SK-N-SH (cell line): ENCODE measurements around the gene EDRF1. TPM values are rescaled to one million over a fixed set of nuclear protein-coding genes. Genes with fewer than 3 reads are reported as not detected.

ENCODE experiments used
- CTCF ChIA-PET: fragments of 300-600, 350-600 bp; formaldehyde crosslinking; extraction: SDS; loops from one replicate; lab custom pipeline; 2021; lab: Yijun Ruan, JAX
- POLR2A ChIA-PET: fragments of 350-600 bp; sonication (Branson Sonifier 250); formaldehyde crosslinking; extraction: SDS; loops from one replicate; lab custom pipeline; 2020; ENCODE audit warnings: antibody characterized with exemption, inconsistent platforms; lab: Yijun Ruan, JAX
- DNase-seq: peaks from one replicate; pipeline ENCODE4 v3.0.0; 2012
- H2AFZ ChIP-seq: fragments of 200-600 bp; sonication (generic); 2 replicates; pipeline ENCODE4 v1.8.1; 2016; ENCODE audit warnings: antibody characterized with exemption, mild to moderate bottlenecking, low read depth
- H3F3A ChIP-seq: fragments of 200-600 bp; sonication (generic); replicated peaks from 2 replicates; pipeline ENCODE3; 2016; ENCODE audit warnings: antibody characterized with exemption, mild to moderate bottlenecking; ENCODE audit not compliant: insufficient read depth
- H3K27ac ChIP-seq, 2 experiments: fragments of 200-500 bp in 1 of 2; fragments of 200-600 bp in 1 of 2; sonication (Bioruptor generic) in 1 of 2; sonication (generic), shearing (Covaris generic) in 1 of 2; 2 replicates each; pipeline versions ENCODE4 v1.5.1 to v1.6.1; 2014 to 2016; ENCODE audit warnings: low read depth in 2 of 2, inconsistent platforms in 1 of 2, low read length in 1 of 2, mild to moderate bottlenecking in 1 of 2, mixed read lengths in 1 of 2
- H3K27me3 ChIP-seq: fragments of 200-600 bp; sonication (generic), shearing (Covaris generic); 2 replicates; pipeline ENCODE4 v1.6.1; 2016; ENCODE audit warnings: mixed run types; ENCODE audit not compliant: insufficient read depth
- H3K36me3 ChIP-seq, 2 experiments: fragments of 200-500 bp in 1 of 2; fragments of 200-600 bp in 1 of 2; sonication (Bioruptor generic) in 1 of 2; sonication (generic) in 1 of 2; replicated peaks in 1 of 2; 2 replicates each; pipeline versions ENCODE3 to v1.5.1; 2014 to 2016; ENCODE audit warnings: low read length in 1 of 2, mild to moderate bottlenecking in 1 of 2; ENCODE audit not compliant: insufficient read depth in 2 of 2, control insufficient read depth in 1 of 2
- H3K4me1 ChIP-seq, 2 experiments: fragments of 200-500 bp in 1 of 2; fragments of 200-600 bp in 1 of 2; sonication (Bioruptor generic) in 1 of 2; sonication (generic), shearing (Covaris generic) in 1 of 2; 2 replicates each; pipeline versions ENCODE4 v1.5.1 to v1.6.1; 2014 to 2016; ENCODE audit warnings: low read depth in 1 of 2, low read length in 1 of 2, mixed run types in 1 of 2; ENCODE audit not compliant: insufficient read depth in 2 of 2, control insufficient read depth in 1 of 2
- H3K4me2 ChIP-seq: fragments of 200-600 bp; sonication (generic), shearing (Covaris generic); 2 replicates; pipeline ENCODE4 v1.6.1; 2017; ENCODE audit warnings: mixed run types
- H3K4me3 ChIP-seq, 2 experiments: fragments of 200-500 bp in 1 of 2; fragments of 200-600 bp in 1 of 2; sonication (Bioruptor generic) in 1 of 2; sonication (generic), shearing (Covaris generic) in 1 of 2; 2 replicates each; pipeline versions ENCODE4 v1.5.1 to v1.8.1; 2014 to 2016; ENCODE audit warnings: low read depth in 2 of 2, inconsistent platforms in 1 of 2, low read length in 1 of 2, mild to moderate bottlenecking in 1 of 2, mixed read lengths in 1 of 2, moderate library complexity in 1 of 2
- H3K79me2 ChIP-seq: fragments of 200-600 bp; sonication (generic); 2 replicates; pipeline ENCODE4 v1.8.1; 2017; ENCODE audit warnings: mild to moderate bottlenecking; ENCODE audit not compliant: insufficient read depth
- H3K9ac ChIP-seq: fragments of 200-600 bp; sonication (generic); 2 replicates; pipeline ENCODE4 v1.6.1; 2017; ENCODE audit warnings: mixed run types
- H3K9me2 ChIP-seq: fragments of 200-600 bp; sonication (generic); 2 replicates; pipeline ENCODE4 v1.6.1; 2017; ENCODE audit warnings: mixed run types
- H3K9me3 ChIP-seq: fragments of 200-600 bp; sonication (generic); 2 replicates; pipeline ENCODE4 v1.6.1; 2017; ENCODE audit warnings: mixed run types, mild to moderate bottlenecking, moderate library complexity
- H4K20me1 ChIP-seq: fragments of 200-600 bp; sonication (generic); 2 replicates; pipeline ENCODE4 v1.6.1; 2017; ENCODE audit warnings: mild to moderate bottlenecking, mixed run types; ENCODE audit not compliant: insufficient read depth
- EP300 ChIP-seq, 2 experiments: IDR thresholded peaks; 2 replicates each; pipeline versions ENCODE4 v1.4.0 to v1.6.1; 2012; ENCODE audit warnings: borderline replicate concordance in 1 of 2, low read depth in 1 of 2, low read length in 1 of 2
- FOXJ3 ChIP-seq: sonication (generic); formaldehyde crosslinking; IDR thresholded peaks from 2 replicates; pipeline ENCODE4 v1.5.1; 2020; ENCODE audit warnings: mild to moderate bottlenecking, missing genetic modification reagents
- FOXM1 ChIP-seq: IDR thresholded peaks from 2 replicates; pipeline ENCODE4 v1.4.0; 2012; ENCODE audit warnings: low read depth, mild to moderate bottlenecking
- GABPA ChIP-seq: IDR thresholded peaks from 2 replicates; pipeline ENCODE4 v1.4.0; 2012; ENCODE audit warnings: low read depth, mild to moderate bottlenecking
- JUND ChIP-seq: IDR thresholded peaks from 2 replicates; pipeline ENCODE4 v1.4.0; 2012
- MEF2A ChIP-seq: IDR thresholded peaks from 2 replicates; pipeline ENCODE4 v1.4.0; 2012; ENCODE audit warnings: low read depth, borderline replicate concordance
- MXI1 ChIP-seq: IDR thresholded peaks from 2 replicates; pipeline ENCODE4 v1.6.1; 2012; ENCODE audit warnings: mild to moderate bottlenecking, low read depth, low read length, improper control_type of control experiment
- NFIC ChIP-seq: IDR thresholded peaks from 2 replicates; pipeline ENCODE4 v1.4.0; 2012; ENCODE audit warnings: borderline replicate concordance
- NRF1 ChIP-seq: IDR thresholded peaks from 2 replicates; pipeline ENCODE4 v1.6.1; 2012; ENCODE audit warnings: low read depth, mild to moderate bottlenecking, low read length
- POLR2AphosphoS5 ChIP-seq: IDR thresholded peaks from 2 replicates; pipeline ENCODE4 v1.6.1; 2012; ENCODE audit warnings: low read depth, low read length
- RXRA ChIP-seq: IDR thresholded peaks from 2 replicates; pipeline ENCODE4 v1.4.0; 2012; ENCODE audit warnings: low read depth, mild to moderate bottlenecking, borderline replicate concordance
- SIN3A ChIP-seq: IDR thresholded peaks from 2 replicates; pipeline ENCODE4 v1.6.1; 2012; ENCODE audit warnings: low read depth, mild to moderate bottlenecking, low read length, moderate library complexity, borderline replicate concordance
- SMC3 ChIP-seq: IDR thresholded peaks from 2 replicates; pipeline ENCODE4 v1.6.1; 2012; ENCODE audit warnings: low read depth, low read length, improper control_type of control experiment
- TAF1 ChIP-seq: IDR thresholded peaks from 2 replicates; pipeline ENCODE4 v1.6.1; 2012; ENCODE audit warnings: low read depth, mild to moderate bottlenecking, low read length, moderate library complexity, borderline replicate concordance
- TCF12 ChIP-seq: IDR thresholded peaks from 2 replicates; pipeline ENCODE4 v1.4.0; 2012
- WGBS: methylation state at CpG from one replicate; pipeline ENCODE4 v1.1.6; 2017; ENCODE audit warnings: low lambda C conversion rate; 5-methylcytosine and 5-hydroxymethylcytosine counted together
- polyA plus RNA-seq, 3 experiments: library from polyadenylated mRNA; depleted of rRNA; stranded (reverse); fragments of >200 nt; gene quantifications; 2 replicates each; pipeline ENCODE4 v1.2.3, GENCODE V29; 2012
- TF ChIP-seq, protein P1 (sequence below): IDR thresholded peaks from 2 replicates; pipeline ENCODE4 v1.6.1; 2012; ENCODE audit warnings: mild to moderate bottlenecking, low read depth, low read length, moderate library complexity
- TF ChIP-seq, protein P2 (sequence below): IDR thresholded peaks from 2 replicates; pipeline ENCODE4; 2012
- TF ChIP-seq, protein P3 (sequence below): IDR thresholded peaks from 2 replicates; pipeline ENCODE4 v1.4.0; 2012; ENCODE audit warnings: low read depth
- TF ChIP-seq, protein P4 (sequence below): fragments of 200-600 bp; sonication (generic); IDR thresholded peaks from 2 replicates; pipeline ENCODE4 v1.6.1; 2017; ENCODE audit warnings: antibody characterized with exemption, mild to moderate bottlenecking, moderate library complexity
- TF ChIP-seq, protein P5 (sequence below): fragments of 150-350 bp; IDR thresholded peaks from 2 replicates; pipeline ENCODE4 v1.6.1; 2017; ENCODE audit warnings: antibody characterized with exemption, low read length, low read depth, borderline replicate concordance

The EDRF1 gene
- polyA plus RNA-seq, 1 of the 3 experiments (the other 2 are of a cell fraction) = 19.2 TPM

DNA sequence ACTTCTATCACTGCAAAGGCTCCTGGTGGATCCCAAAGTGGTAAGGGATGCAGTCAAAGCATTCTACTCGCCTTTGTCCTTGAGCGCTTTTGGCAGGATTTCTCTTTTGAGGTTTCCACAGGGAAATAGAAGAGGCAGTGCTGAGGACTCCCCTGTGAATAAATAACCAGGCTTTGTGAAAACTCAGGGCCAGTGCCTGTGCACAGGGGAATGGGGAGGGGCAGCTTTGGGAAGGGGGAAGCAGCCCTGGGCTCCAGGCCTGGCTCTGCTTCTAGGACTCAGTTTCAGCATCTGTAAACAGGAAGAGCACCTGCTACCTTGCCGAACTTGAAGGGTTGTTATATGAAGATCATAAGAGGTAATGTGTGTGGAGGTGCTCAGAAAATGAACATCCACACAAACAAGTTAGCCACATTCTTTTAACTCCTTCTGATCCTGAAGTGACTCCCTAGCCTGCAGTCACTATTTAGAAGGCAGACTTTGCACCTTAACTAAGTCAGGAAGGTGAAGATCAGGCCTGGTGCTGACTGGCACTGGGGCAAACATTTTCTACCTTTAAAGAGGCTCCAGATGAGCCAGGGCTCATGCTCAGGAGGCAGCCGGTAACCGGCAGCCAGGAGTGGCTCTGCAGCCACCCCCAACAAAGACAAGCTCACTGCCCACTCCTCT is 78.6 kb downstream of the EDRF1 start (continued):
- TF ChIP-seq, protein P1, sequence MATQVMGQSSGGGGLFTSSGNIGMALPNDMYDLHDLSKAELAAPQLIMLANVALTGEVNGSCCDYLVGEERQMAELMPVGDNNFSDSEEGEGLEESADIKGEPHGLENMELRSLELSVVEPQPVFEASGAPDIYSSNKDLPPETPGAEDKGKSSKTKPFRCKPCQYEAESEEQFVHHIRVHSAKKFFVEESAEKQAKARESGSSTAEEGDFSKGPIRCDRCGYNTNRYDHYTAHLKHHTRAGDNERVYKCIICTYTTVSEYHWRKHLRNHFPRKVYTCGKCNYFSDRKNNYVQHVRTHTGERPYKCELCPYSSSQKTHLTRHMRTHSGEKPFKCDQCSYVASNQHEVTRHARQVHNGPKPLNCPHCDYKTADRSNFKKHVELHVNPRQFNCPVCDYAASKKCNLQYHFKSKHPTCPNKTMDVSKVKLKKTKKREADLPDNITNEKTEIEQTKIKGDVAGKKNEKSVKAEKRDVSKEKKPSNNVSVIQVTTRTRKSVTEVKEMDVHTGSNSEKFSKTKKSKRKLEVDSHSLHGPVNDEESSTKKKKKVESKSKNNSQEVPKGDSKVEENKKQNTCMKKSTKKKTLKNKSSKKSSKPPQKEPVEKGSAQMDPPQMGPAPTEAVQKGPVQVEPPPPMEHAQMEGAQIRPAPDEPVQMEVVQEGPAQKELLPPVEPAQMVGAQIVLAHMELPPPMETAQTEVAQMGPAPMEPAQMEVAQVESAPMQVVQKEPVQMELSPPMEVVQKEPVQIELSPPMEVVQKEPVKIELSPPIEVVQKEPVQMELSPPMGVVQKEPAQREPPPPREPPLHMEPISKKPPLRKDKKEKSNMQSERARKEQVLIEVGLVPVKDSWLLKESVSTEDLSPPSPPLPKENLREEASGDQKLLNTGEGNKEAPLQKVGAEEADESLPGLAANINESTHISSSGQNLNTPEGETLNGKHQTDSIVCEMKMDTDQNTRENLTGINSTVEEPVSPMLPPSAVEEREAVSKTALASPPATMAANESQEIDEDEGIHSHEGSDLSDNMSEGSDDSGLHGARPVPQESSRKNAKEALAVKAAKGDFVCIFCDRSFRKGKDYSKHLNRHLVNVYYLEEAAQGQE = no peak
- no peak for TF ChIP-seq JUND
- no peak for TF ChIP-seq SMC3
- no peak for TF ChIP-seq SIN3A

DNA sequence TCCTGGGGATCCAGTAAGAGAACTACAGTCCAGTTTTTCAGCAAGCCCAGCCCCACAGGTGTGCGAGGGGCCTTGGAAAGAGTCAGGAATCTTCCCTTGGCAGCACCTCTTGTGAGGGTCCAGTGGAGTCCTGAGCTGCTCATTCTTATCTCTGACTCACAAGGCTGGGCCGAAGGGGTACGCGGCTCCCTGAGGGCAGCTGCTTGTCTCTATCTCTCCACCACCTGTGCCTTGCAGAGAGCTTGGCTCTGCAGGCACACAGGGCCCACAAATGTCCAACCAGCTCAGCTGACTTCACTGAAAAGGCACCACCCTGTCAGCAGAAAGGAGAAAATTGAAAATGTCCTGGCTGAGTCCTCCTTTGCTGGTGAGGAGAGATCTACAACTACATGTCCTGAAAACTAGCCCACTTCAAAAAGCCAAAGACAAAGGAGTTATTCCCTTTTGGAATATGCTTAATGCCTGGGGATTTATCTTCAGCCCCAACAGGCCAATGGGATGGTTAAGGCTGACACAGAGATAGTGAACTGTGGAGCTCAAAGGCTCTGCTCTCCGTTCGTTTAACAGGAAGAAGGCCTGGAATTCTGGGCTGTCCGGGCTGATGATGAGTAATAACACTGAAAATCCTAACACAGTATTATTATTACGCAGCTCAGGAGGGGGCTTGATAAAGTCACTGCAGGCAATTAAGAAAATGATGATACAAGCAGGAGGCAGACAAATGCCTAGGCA is 80.1 kb downstream of the EDRF1 start:
- no peak for DNase-seq
- CTCF ChIA-PET = no interaction called here

More for the DNA sequence above, 80.1 kb downstream of the EDRF1 start:
- Histone ChIP-seq H3K27ac (no peak overlapping the region), H2AFZ (no peak overlapping the region), H3K9me2 (no peaks in the 10 kb centered on the region), H4K20me1 (no peaks in the 10 kb centered on the region), H3K27me3 (no peaks in the 10 kb centered on the region), H3K9me3 (no peaks in the 10 kb centered on the region), H3K4me3 (no peak overlapping the region), H3K36me3 (peaks cover 7 to 72% of the 10 kb centered on the region in 2 experiments), H3K9ac (no peak overlapping the region), H3K4me2 (no peak overlapping the region), H3K4me1 (no peaks in the 10 kb centered on the region), H3K79me2 (no peaks in the 10 kb centered on the region), H3F3A (no peaks in the 10 kb centered on the region)
- WGBS = 90% methylated on average over 8 of the region's 8 CpGs
- TF ChIP-seq, protein P2, sequence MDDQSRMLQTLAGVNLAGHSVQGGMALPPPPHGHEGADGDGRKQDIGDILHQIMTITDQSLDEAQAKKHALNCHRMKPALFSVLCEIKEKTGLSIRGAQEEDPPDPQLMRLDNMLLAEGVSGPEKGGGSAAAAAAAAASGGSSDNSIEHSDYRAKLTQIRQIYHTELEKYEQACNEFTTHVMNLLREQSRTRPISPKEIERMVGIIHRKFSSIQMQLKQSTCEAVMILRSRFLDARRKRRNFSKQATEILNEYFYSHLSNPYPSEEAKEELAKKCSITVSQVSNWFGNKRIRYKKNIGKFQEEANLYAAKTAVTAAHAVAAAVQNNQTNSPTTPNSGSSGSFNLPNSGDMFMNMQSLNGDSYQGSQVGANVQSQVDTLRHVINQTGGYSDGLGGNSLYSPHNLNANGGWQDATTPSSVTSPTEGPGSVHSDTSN = no peak
- TF ChIP-seq, protein P3, sequence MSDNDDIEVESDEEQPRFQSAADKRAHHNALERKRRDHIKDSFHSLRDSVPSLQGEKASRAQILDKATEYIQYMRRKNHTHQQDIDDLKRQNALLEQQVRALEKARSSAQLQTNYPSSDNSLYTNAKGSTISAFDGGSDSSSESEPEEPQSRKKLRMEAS = no peak
- TF ChIP-seq FOXM1 (no peak), GABPA (no peak), NFIC (no peak), TCF12 (no peak), SMC3 (no peak), NRF1 (no peak), TAF1 (no peak), MEF2A (no peak), MXI1 (no peak), EP300 (IDR thresholded peaks at IDR 0.05; ENCODE audit: borderline replicate concordance in 1 of 2, low read depth in 1 of 2, low read length in 1 of 2) (no peak), RXRA (no peak), FOXJ3 (CRISPR knock-in tag) (no peak), POLR2AphosphoS5 (no peak)
- TF ChIP-seq, protein P4, sequence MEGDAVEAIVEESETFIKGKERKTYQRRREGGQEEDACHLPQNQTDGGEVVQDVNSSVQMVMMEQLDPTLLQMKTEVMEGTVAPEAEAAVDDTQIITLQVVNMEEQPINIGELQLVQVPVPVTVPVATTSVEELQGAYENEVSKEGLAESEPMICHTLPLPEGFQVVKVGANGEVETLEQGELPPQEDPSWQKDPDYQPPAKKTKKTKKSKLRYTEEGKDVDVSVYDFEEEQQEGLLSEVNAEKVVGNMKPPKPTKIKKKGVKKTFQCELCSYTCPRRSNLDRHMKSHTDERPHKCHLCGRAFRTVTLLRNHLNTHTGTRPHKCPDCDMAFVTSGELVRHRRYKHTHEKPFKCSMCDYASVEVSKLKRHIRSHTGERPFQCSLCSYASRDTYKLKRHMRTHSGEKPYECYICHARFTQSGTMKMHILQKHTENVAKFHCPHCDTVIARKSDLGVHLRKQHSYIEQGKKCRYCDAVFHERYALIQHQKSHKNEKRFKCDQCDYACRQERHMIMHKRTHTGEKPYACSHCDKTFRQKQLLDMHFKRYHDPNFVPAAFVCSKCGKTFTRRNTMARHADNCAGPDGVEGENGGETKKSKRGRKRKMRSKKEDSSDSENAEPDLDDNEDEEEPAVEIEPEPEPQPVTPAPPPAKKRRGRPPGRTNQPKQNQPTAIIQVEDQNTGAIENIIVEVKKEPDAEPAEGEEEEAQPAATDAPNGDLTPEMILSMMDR = no peak
- TF ChIP-seq, protein P5, sequence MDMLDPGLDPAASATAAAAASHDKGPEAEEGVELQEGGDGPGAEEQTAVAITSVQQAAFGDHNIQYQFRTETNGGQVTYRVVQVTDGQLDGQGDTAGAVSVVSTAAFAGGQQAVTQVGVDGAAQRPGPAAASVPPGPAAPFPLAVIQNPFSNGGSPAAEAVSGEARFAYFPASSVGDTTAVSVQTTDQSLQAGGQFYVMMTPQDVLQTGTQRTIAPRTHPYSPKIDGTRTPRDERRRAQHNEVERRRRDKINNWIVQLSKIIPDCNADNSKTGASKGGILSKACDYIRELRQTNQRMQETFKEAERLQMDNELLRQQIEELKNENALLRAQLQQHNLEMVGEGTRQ = no peak
- POLR2A ChIA-PET = no interaction called here
